Panc1 (cell line): Measurements from ENCODE around the gene NUP43.

Experiments
- CTCF ChIP-seq: fragments of 450-650 bp; IDR thresholded peaks from 2 replicates; pipeline ENCODE4 v1.5.1; 2017; ENCODE audit warnings: mild to moderate bottlenecking
- POLR2AphosphoS5 ChIP-seq: IDR thresholded peaks from 2 replicates; pipeline ENCODE4 v1.6.1; 2012; ENCODE audit warnings: mild to moderate bottlenecking, low read depth, low read length, moderate library complexity
- REST ChIP-seq, 2 experiments: IDR thresholded peaks; 2 replicates each; pipeline ENCODE4 v1.6.1; 2011 to 2012; ENCODE audit warnings: low read depth in 2 of 2, control low read depth in 1 of 2, low read length in 1 of 2, mild to moderate bottlenecking in 1 of 2, moderate library complexity in 1 of 2; ENCODE audit not compliant: insufficient read depth in 1 of 2
- SIN3A ChIP-seq: IDR thresholded peaks from 2 replicates; pipeline ENCODE4 v1.6.1; 2012; ENCODE audit warnings: low read depth, mild to moderate bottlenecking, low read length, moderate library complexity, borderline replicate concordance; ENCODE audit not compliant: insufficient read depth

DNA sequence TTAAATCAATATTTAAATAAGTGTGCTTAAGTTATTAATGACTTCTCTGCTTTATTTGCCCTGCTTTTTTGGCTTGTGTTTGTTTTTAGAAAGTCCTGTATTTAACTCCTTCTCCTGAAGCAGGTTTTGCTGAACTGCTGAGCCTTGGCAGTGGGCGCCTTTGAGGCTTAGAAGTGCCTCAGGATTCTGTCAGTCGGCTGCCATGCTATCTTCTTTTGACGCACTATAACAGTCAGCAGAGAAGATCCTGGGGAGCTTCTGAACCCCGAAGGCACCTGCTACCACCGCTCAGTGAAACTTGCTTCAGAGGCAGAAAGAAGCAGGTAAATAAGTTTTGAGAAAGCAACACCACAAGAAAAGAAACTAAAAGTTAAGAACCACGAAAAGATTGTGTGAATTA lies 25.6 kb upstream of the NUP43 start:
- TF ChIP-seq CTCF: no peak
- TF ChIP-seq POLR2AphosphoS5: no peak
- TF ChIP-seq REST (IDR thresholded peaks at IDR 0.05; ENCODE audit: insufficient read depth in 1 of 2, low read depth in 2 of 2, low read length in 1 of 2): no peak
- TF ChIP-seq SIN3A: no peak
